HG03469 (cell line): Measurements from ENCODE around the gene NFIA.

ENCODE experiments used
- ATAC-seq: cut with Tn5 transposase; IDR thresholded peaks from one replicate; pipeline ENCODE4 v1.9.1; 2021; ENCODE audit warnings: mild to moderate bottlenecking, moderate library complexity, moderate number of reproducible peaks; ENCODE audit not compliant: unreplicated experiment

NFIA gene

GRCh38 chr1:61083013-61083806 is 849 bp downstream of the NFIA start:
- no peak for ATAC-seq

- ATAC-seq, result no peak
Observed at GRCh38 chr1:61083807-61084440, 1.6 kb downstream of the NFIA start.

- no peak for ATAC-seq
Observed at GRCh38 chr1:61084491-61085031, 2.2 kb downstream of the NFIA start.

GRCh38 chr1:61085206-61085982 is 3.0 kb downstream of the NFIA start:
- ATAC-seq, result no peak

- ATAC-seq, result no peak
Observed at GRCh38 chr1:61085983-61086644, 3.8 kb downstream of the NFIA start.

GRCh38 chr1:61087571-61087970 is 5.2 kb downstream of the NFIA start:
- no peak for ATAC-seq

GRCh38 chr1:61088163-61088974 is 6.0 kb downstream of the NFIA start:
- no peak for ATAC-seq

GRCh38 chr1:61089338-61089737 is 7.0 kb downstream of the NFIA start:
- ATAC-seq, result no peak

GRCh38 chr1:61089741-61090140 is 7.4 kb downstream of the NFIA start:
- ATAC-seq, result no peak

GRCh38 chr1:61090546-61091202 is 8.3 kb downstream of the NFIA start:
- ATAC-seq, result no peak

GRCh38 chr1:61091455-61091854 is 9.1 kb downstream of the NFIA start:
- ATAC-seq, result no peak

GRCh38 chr1:61092642-61093041 is 10.3 kb downstream of the NFIA start:
- no peak for ATAC-seq

- no peak for ATAC-seq
Observed at GRCh38 chr1:61093525-61094137, 11.3 kb downstream of the NFIA start.

- no peak for ATAC-seq
Observed at GRCh38 chr1:61094677-61095469, 12.5 kb downstream of the NFIA start.

- ATAC-seq, result no peak
Observed at GRCh38 chr1:61095470-61095812, 13.1 kb downstream of the NFIA start.

- ATAC-seq, result no peak
Observed at GRCh38 chr1:61097317-61097716, 15.0 kb downstream of the NFIA start.

- no peak for ATAC-seq
Observed at GRCh38 chr1:61097722-61098121, 15.4 kb downstream of the NFIA start.

- ATAC-seq, result no peak
Observed at GRCh38 chr1:61098333-61098732, 16.0 kb downstream of the NFIA start.
